Thyroid gland (tissue), 4 donors: ENCODE results near the gene NIF3L1. TPM values are rescaled to one million over a fixed set of nuclear protein-coding genes. Genes with fewer than 3 reads are reported as not detected.

Experiments used
- DNase-seq, 2 donors: peaks; one replicate each; pipeline ENCODE4 v3.0.0-alpha.2; 2019
- H3K27ac ChIP-seq, 3 donors: fragments of 200-600 bp; sonication (generic); 1 replicate in 2 of 3; 2 replicates in 1 of 3; pipeline ENCODE4 v1.5.1; 2016 to 2019; ENCODE audit warnings: mild to moderate bottlenecking in 1 of 3, moderate library complexity in 1 of 3
- H3K27me3 ChIP-seq: fragments of 200-600 bp; sonication (generic); one replicate; pipeline ENCODE4 v1.5.1; 2019
- H3K36me3 ChIP-seq, 2 donors: fragments of 200-600 bp; sonication (generic); one replicate each; pipeline ENCODE4 v1.5.1; 2016 to 2019
- H3K4me1 ChIP-seq, 2 donors: fragments of 200-600 bp; sonication (generic); one replicate each; pipeline ENCODE4 v1.5.1; 2017 to 2019
- H3K4me3 ChIP-seq, 3 donors: fragments of 200-600 bp; sonication (generic); replicated peaks in 1 of 3; 1 replicate in 2 of 3; 2 replicates in 1 of 3; pipeline ENCODE4 v1.5.1; 2016; ENCODE audit warnings: mild to moderate bottlenecking in 1 of 3
- H3K9me3 ChIP-seq: fragments of 200-600 bp; sonication (generic); one replicate; pipeline ENCODE4 v1.5.1; 2017
- CTCF ChIP-seq, 6 experiments: fragments of 200-600 bp in 3 of 6; fragments of 450-650 bp in 3 of 6; sonication (generic) in 3 of 6; IDR thresholded peaks; one replicate each; pipeline ENCODE4 v1.5.1; 2016 to 2019; ENCODE audit warnings: antibody characterized with exemption in 6 of 6, mild to moderate bottlenecking in 2 of 6, inconsistent platforms in 1 of 6, moderate library complexity in 1 of 6
- POLR2A ChIP-seq, 2 donors: fragments of 450-650 bp; IDR thresholded peaks; one replicate each; pipeline ENCODE4 v1.6.1; 2017; ENCODE audit warnings: antibody characterized with exemption in 2 of 2, mild to moderate bottlenecking in 2 of 2, moderate library complexity in 1 of 2
- WGBS, 2 donors: methylation state at CpG; one replicate each; pipeline ENCODE4 v1.1.5; 2017; 5-methylcytosine and 5-hydroxymethylcytosine counted together
- intact Hi-C: fragments of 100-400 bp; cut with DNase I; formaldehyde crosslinking; loops from one replicate; pipeline ENCODE4 v1.15.1; 2023
- small RNA-seq: library from RNA; depleted of rRNA; stranded (forward); fragments of <200 nt; gene quantifications from one replicate; pipeline ENCODE3, GENCODE V24; 2016
- total RNA-seq, 4 donors: library from RNA; depleted of rRNA; stranded (reverse); fragments of >200 nt; gene quantifications; one replicate each; pipeline ENCODE4 v1.2.3, GENCODE V29; 2016

Gene NIF3L1
- total RNA-seq, 4 donors from 2014 or later = 16.9 to 32.2 (median 27.2) TPM

- Histone ChIP-seq H3K4me1 (no peaks in the 10 kb centered on the region), H3K27ac (no peak overlapping the region), H3K36me3 (peaks cover 20 to 23% of the 10 kb centered on the region in 2 donors), H3K27me3 (no peaks in the 10 kb centered on the region), H3K4me3 (no peak overlapping the region), H3K9me3 (no peaks in the 10 kb centered on the region)
- intact Hi-C loops = no loop called here
- 88 to 89% methylated on average over 1 of the region's 1 CpG for WGBS, 2 donors
- DNase-seq = no peak
- TF ChIP-seq CTCF (IDR thresholded peaks at IDR 0.05) = no peak
- TF ChIP-seq POLR2A (IDR thresholded peaks at IDR 0.05) = no peak
These were observed 54.4 kb downstream of the NIF3L1 start for GRCh38 chr2:200943527-200944105.

GRCh38 chr2:200944467-200945394, 55.6 kb downstream of the NIF3L1 start:
- Histone ChIP-seq H3K4me1 (no peaks in the 10 kb centered on the region), H3K4me3 (no peak overlapping the region), H3K36me3 (peaks cover 23 to 27% of the 10 kb centered on the region in 2 donors), H3K27me3 (no peaks in the 10 kb centered on the region), H3K27ac (no peak overlapping the region), H3K9me3 (no peaks in the 10 kb centered on the region)
- intact Hi-C loops = no loop called here
- WGBS, 2 donors = 96 to 99% methylated on average over 12 of the region's 12 CpGs
- no peak for TF ChIP-seq POLR2A (IDR thresholded peaks at IDR 0.05)
- no peak for TF ChIP-seq CTCF (IDR thresholded peaks at IDR 0.05)
- DNase-seq = no peak

- intact Hi-C loops = no loop called here
- TF ChIP-seq CTCF (IDR thresholded peaks at IDR 0.05) = no peak
- no peak for TF ChIP-seq POLR2A (IDR thresholded peaks at IDR 0.05)
- H3K36me3 ChIP-seq = peaks cover 17 to 26% of the 10 kb centered on the region in 2 donors
These were observed 56.2 kb downstream of the NIF3L1 start for GRCh38 chr2:200945395-200945729.

GRCh38 chr2:200950378-200950777, 61.2 kb downstream of the NIF3L1 start:
- Histone ChIP-seq H3K4me3 (no peak overlapping the region), H3K27ac (no peak overlapping the region), H3K36me3 (peaks cover 33 to 37% of the 10 kb centered on the region in 2 donors), H3K9me3 (no peaks in the 10 kb centered on the region), H3K27me3 (no peaks in the 10 kb centered on the region), H3K4me1 (no peaks in the 10 kb centered on the region)
- DNase-seq = no peak
- no peak for TF ChIP-seq POLR2A (IDR thresholded peaks at IDR 0.05)
- no peak for TF ChIP-seq CTCF (IDR thresholded peaks at IDR 0.05)
- WGBS, 2 donors = 93 to 97% methylated on average over 3 of the region's 3 CpGs
- intact Hi-C loops = no loop called here

More at GRCh38 chr2:200945395-200945729, 56.2 kb downstream of the NIF3L1 start:
- Histone ChIP-seq H3K4me3 (no peak overlapping the region), H3K27me3 (no peaks in the 10 kb centered on the region), H3K4me1 (no peaks in the 10 kb centered on the region), H3K27ac (no peak overlapping the region), H3K9me3 (no peaks in the 10 kb centered on the region)
- 96% methylated on average over 4 of the region's 4 CpGs for WGBS, 2 donors
- DNase-seq = no peak

Small RNA genes lying within 50 kb of the gene (small RNA-seq; reads per million reads assigned to genes)
- gene RF00019 (not detected), gene RNA5SP115 (not detected), gene RNU6-312P (not detected), gene RNU6-762P (not detected)

Other genes starting within 250 kb of the NIF3L1 start
- 100 to 1,000 TPM; 136 to 192 (median 144) TPM for gene BZW1, start 77.5 kb upstream of the NIF3L1 start, total RNA-seq
- gene CLK1, start 24.7 kb upstream of the NIF3L1 start, total RNA-seq = 100 to 1,000 TPM; 102 to 262 (median 191) TPM
- gene PPIL3, start 294 bp upstream of the NIF3L1 start, total RNA-seq = 10 to 100 TPM; 12.2 to 30.3 (median 26.6) TPM
- 10 to 100 TPM; 25.2 to 40.3 (median 34.0) TPM for gene ORC2, start 74.3 kb downstream of the NIF3L1 start, total RNA-seq
- gene HYCC2, start 182.3 kb downstream of the NIF3L1 start, total RNA-seq = 10 to 100 TPM; 19.8 to 32.0 (median 26.0) TPM
- 10 to 100 TPM; 42.4 to 95.2 (median 86.5) TPM for gene NDUFB3, start 182.6 kb downstream of the NIF3L1 start, total RNA-seq
- 100 to 1,000 TPM; 157 to 492 (median 249) TPM for gene CFLAR, start 226.8 kb downstream of the NIF3L1 start, total RNA-seq